Fibroblast of lung (primary cell): ENCODE data around the gene GAPDHS. TPM values are rescaled to one million over a fixed set of nuclear protein-coding genes. Genes with fewer than 3 reads are reported as not detected.

Experiments
- DNase-seq, 2 donors: peaks; one replicate each; pipeline versions ENCODE4 v3.0.0 to v3.0.0-alpha.2; 2010; ENCODE audit warnings: low read depth in 2 of 2
- H2AFZ ChIP-seq: 2 replicates; pipeline ENCODE4 v1.5.1; 2012; ENCODE audit warnings: low read length, control low read depth, inconsistent platforms
- H3K27ac ChIP-seq: 2 replicates; pipeline ENCODE4 v1.5.1; 2011; ENCODE audit warnings: low read length, control low read depth; ENCODE audit not compliant: insufficient read depth
- H3K27me3 ChIP-seq: 2 replicates; pipeline ENCODE4 v1.5.1; 2011; ENCODE audit warnings: mild to moderate bottlenecking, low read length; ENCODE audit not compliant: control insufficient read depth, insufficient read depth
- H3K36me3 ChIP-seq: 2 replicates; pipeline ENCODE4 v1.5.1; 2011; ENCODE audit warnings: low read length; ENCODE audit not compliant: control insufficient read depth, insufficient read depth
- H3K4me1 ChIP-seq: 2 replicates; pipeline ENCODE4 v1.5.1; 2011; ENCODE audit warnings: low read length; ENCODE audit not compliant: control insufficient read depth, insufficient read depth; ENCODE audit errors: extremely low read depth
- H3K4me2 ChIP-seq: 2 replicates; pipeline ENCODE4 v1.5.1; 2011; ENCODE audit warnings: low read length, control low read depth; ENCODE audit not compliant: insufficient read depth; ENCODE audit errors: extremely low read depth
- H3K4me3 ChIP-seq, 4 experiments: fragments of 200-600 bp in 1 of 4; sonication (generic) in 1 of 4; replicated peaks in 1 of 4; 2 replicates each; pipeline ENCODE4 v1.5.1; 2011 to 2016; ENCODE audit warnings: low read length in 4 of 4, low read depth in 3 of 4, mild to moderate bottlenecking in 3 of 4, control low read depth in 2 of 4, inconsistent platforms in 1 of 4, mixed read lengths in 1 of 4; ENCODE audit not compliant: insufficient read depth in 1 of 4; ENCODE audit errors: control extremely low read depth in 1 of 4
- H3K79me2 ChIP-seq: 2 replicates; pipeline ENCODE4 v1.5.1; 2012; ENCODE audit warnings: mild to moderate bottlenecking, low read length, inconsistent platforms; ENCODE audit not compliant: control insufficient read depth, insufficient read depth
- H3K9ac ChIP-seq: 2 replicates; pipeline ENCODE4 v1.5.1; 2011; ENCODE audit warnings: mild to moderate bottlenecking, low read length, control low read depth; ENCODE audit not compliant: insufficient read depth
- H3K9me3 ChIP-seq: 2 replicates; pipeline ENCODE4 v1.5.1; 2012; ENCODE audit warnings: low read depth, low read length; ENCODE audit not compliant: control insufficient read depth, insufficient read depth
- H4K20me1 ChIP-seq: 2 replicates; pipeline ENCODE4 v1.5.1; 2011; ENCODE audit warnings: low read length; ENCODE audit not compliant: control insufficient read depth, insufficient read depth; ENCODE audit errors: extremely low read depth
- CTCF ChIP-seq, 2 donors: IDR thresholded peaks in 1 of 2; conservative IDR thresholded peaks in 1 of 2; 1 replicate in 1 of 2; 2 replicates in 1 of 2; pipeline ENCODE4 v1.5.1; 2011 to 2012; ENCODE audit warnings: low read length in 2 of 2, control low read depth in 1 of 2, inconsistent platforms in 1 of 2, low read depth in 1 of 2, mild to moderate bottlenecking in 1 of 2
- EZH2 ChIP-seq: IDR thresholded peaks from 2 replicates; pipeline ENCODE4 v1.5.1; 2012; ENCODE audit warnings: low read length, control low read depth, mild to moderate bottlenecking; ENCODE audit errors: missing control alignments
- polyA plus RNA-seq, 2 donors: library from polyadenylated mRNA; depleted of rRNA in 1 of 2; stranded (reverse) in 1 of 2; unstranded in 1 of 2; fragments of >200 nt; gene quantifications; 2 replicates each; pipeline ENCODE4 v1.2.1, GENCODE V29; 2011 to 2012; ENCODE audit warnings: missing spikeins in 1 of 2
- total RNA-seq: library from RNA; depleted of rRNA; stranded (reverse); fragments of >200 nt; gene quantifications from 2 replicates; pipeline ENCODE4 v1.2.1, GENCODE V29; 2014

GAPDHS gene
- total and polyA plus RNA-seq, 2 donors (not counting 1 experiment from before 2014, with no cell fraction given), result not detected

DNA sequence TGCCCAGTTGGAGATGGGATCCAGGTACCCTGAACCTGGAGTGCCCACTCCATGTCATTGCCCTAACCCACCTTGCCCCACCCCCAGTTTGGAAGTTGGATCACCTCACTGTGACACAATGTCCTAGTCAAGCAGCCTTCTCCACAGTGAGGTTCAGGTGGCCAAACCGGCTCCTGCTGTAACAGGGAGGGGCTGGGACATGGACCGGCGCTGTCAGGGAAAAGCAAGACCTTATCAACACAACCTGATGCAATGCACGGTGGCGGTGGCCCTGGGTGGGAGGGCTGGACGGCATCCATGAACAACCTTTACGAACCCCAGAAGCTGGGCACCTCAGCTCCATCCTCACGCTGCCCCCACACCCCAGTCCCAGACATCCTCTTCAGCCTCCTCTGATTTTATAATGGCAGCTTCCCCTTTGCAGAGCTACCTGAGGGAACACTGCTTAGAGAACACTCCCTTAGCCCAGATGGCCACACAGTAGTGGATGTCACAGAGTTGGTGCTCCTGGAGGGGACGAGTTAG is 41.4 kb upstream of the GAPDHS start:
- H4K20me1 ChIP-seq, result no peaks in the 10 kb centered on the region
- no peaks in the 10 kb centered on the region for H3K9me3 ChIP-seq
- H3K27ac ChIP-seq, result no peak overlapping the region
- no peaks in the 10 kb centered on the region for H3K36me3 ChIP-seq
- H2AFZ ChIP-seq, result no peak overlapping the region
- no peaks in the 10 kb centered on the region for H3K4me1 ChIP-seq
- H3K4me3 ChIP-seq, result no peak overlapping the region
- no peak overlapping the region for H3K4me2 ChIP-seq
- no peaks in the 10 kb centered on the region for H3K79me2 ChIP-seq
- H3K9ac ChIP-seq, result no peak overlapping the region
- DNase-seq, result no peak
- TF ChIP-seq CTCF (conservative IDR thresholded peaks at IDR 0.05 in 1 of 2, IDR thresholded peaks at IDR 0.05 in 1 of 2; ENCODE audit: low read depth in 1 of 2, low read length in 2 of 2), result no peak
- TF ChIP-seq EZH2, result no peak
- H3K27me3 ChIP-seq, result peaks cover 9% of the 10 kb centered on the region

DNA sequence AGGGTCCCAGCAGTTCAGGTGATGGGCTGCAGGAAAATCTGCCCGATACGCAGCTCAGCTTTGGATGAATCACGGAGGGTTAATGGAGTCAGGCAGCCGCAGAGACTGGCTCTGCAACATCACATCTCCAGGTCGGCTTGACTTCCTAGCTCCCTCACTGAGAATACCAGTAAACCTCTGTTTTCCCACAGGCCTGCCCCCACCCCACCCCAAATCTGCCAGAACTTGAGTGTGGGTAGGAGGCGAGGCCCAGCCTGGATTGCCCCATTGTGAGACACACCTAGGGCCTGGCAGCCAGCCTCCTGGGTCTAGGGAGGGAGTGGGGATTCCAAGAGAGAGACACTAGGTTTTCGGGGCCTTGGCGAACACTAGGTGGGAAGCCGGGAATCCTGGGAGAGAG is 39.3 kb upstream of the GAPDHS start:
- no peaks in the 10 kb centered on the region for H3K4me1 ChIP-seq
- no peak overlapping the region for H2AFZ ChIP-seq
- H4K20me1 ChIP-seq, result no peaks in the 10 kb centered on the region
- no peaks in the 10 kb centered on the region for H3K79me2 ChIP-seq
- peaks cover 3% of the 10 kb centered on the region for H3K27me3 ChIP-seq
- H3K9ac ChIP-seq, result no peak overlapping the region
- no peaks in the 10 kb centered on the region for H3K9me3 ChIP-seq
- no peak overlapping the region for H3K4me2 ChIP-seq
- DNase-seq, result no peak
- no peaks in the 10 kb centered on the region for H3K36me3 ChIP-seq
- no peak overlapping the region for H3K4me3 ChIP-seq
- TF ChIP-seq CTCF (conservative IDR thresholded peaks at IDR 0.05 in 1 of 2, IDR thresholded peaks at IDR 0.05 in 1 of 2; ENCODE audit: low read depth in 1 of 2, low read length in 2 of 2), result no peak
- no peak for TF ChIP-seq EZH2
- H3K27ac ChIP-seq, result no peak overlapping the region

GRCh38 chr19:35495107-35496064 is 37.9 kb upstream of the GAPDHS start:
- H3K36me3 ChIP-seq, result no peaks in the 10 kb centered on the region
- no peaks in the 10 kb centered on the region for H3K4me1 ChIP-seq
- peak overlapping the region; percentile 23 for H3K4me2 ChIP-seq
- H3K27me3 ChIP-seq, result peaks cover 3% of the 10 kb centered on the region
- no peak overlapping the region for H3K9ac ChIP-seq
- DNase-seq, result peak; percentile 45 to 51
- no peak overlapping the region for H3K27ac ChIP-seq
- H3K4me3 ChIP-seq, result no peak overlapping the region
- TF ChIP-seq CTCF (conservative IDR thresholded peaks at IDR 0.05 in 1 of 2, IDR thresholded peaks at IDR 0.05 in 1 of 2; ENCODE audit: low read depth in 1 of 2, low read length in 2 of 2) (peak; percentile 89 to 95), EZH2 (no peak)
- H3K79me2 ChIP-seq, result no peaks in the 10 kb centered on the region
- no peak overlapping the region for H2AFZ ChIP-seq
- H4K20me1 ChIP-seq, result no peaks in the 10 kb centered on the region
- no peaks in the 10 kb centered on the region for H3K9me3 ChIP-seq
